Hematopoietic multipotent progenitor cell treated with erythropoietin and hydrocortisone succinate and interleukin-3 and kit ligand, for 17 days (in vitro differentiated cells): Measurements from ENCODE around the gene FAM135A.
A peak's percentile ranks its signal among the peaks of the same experiment; 100 is the strongest.
"Not testable (repeated sequence)": the region's sequence is repeated elsewhere in the genome, so short reads cannot be mapped to it uniquely, and the experiment has no call there.

Source experiments
- DNase-seq: peaks from one replicate; pipeline ENCODE4 v3.0.0-alpha.2; 2015; ENCODE audit warnings: low spot score

Gene FAM135A

DNA sequence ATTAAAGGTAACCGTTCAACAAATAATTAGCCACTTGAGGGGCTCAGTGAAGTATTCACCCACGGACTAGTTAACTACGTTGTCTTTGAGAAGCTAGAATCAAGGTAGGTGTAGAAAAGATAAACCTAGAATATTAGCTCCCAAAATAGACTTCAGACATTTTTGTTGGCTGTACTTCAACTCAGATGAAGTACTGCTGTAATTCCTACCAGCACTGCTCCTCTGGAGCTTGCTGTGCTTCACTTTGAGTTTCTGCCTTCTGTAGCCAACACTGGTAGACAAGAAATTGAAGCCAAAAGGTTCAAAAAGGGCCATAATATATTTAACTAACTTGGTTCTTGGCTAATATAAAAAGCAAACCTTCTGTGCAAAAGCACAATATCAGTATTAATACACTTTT, 134.6 kb downstream of the FAM135A start:
- no peak for DNase-seq

GRCh38 chr6:70549327-70549726, 136.0 kb downstream of the FAM135A start:
- no peak for DNase-seq

- DNase-seq = no peak
Observed at GRCh38 chr6:70551566-70551965, 138.3 kb downstream of the FAM135A start.

- DNase-seq = not testable (repeated sequence)
Observed at GRCh38 chr6:70552286-70552940, 139.1 kb downstream of the FAM135A start.

GRCh38 chr6:70552974-70553373, 139.7 kb downstream of the FAM135A start:
- no peak for DNase-seq

GRCh38 chr6:70557998-70558397, 144.7 kb downstream of the FAM135A start:
- no peak for DNase-seq

GRCh38 chr6:70562401-70562800, 149.1 kb downstream of the FAM135A start:
- DNase-seq = not testable (repeated sequence)

DNA sequence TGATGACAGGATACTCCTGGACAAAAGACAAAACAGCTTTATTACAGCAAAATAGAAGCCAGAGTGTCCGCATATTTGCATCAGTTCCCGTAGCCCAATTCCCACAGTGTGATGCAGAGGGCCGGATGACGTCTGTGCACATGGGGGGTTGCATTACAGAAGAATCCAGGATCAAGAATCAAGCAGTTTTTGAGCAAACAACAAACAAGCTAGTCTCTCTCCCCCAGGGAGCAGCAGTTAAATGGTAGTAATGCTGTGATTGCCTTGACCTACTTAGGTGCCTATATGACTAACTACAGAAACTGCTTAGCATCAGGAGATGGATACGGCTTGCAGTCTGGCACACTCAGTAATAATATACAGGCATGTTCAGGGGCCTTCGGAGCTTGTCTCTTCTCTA, 150.2 kb downstream of the FAM135A start:
- DNase-seq = no peak

DNA sequence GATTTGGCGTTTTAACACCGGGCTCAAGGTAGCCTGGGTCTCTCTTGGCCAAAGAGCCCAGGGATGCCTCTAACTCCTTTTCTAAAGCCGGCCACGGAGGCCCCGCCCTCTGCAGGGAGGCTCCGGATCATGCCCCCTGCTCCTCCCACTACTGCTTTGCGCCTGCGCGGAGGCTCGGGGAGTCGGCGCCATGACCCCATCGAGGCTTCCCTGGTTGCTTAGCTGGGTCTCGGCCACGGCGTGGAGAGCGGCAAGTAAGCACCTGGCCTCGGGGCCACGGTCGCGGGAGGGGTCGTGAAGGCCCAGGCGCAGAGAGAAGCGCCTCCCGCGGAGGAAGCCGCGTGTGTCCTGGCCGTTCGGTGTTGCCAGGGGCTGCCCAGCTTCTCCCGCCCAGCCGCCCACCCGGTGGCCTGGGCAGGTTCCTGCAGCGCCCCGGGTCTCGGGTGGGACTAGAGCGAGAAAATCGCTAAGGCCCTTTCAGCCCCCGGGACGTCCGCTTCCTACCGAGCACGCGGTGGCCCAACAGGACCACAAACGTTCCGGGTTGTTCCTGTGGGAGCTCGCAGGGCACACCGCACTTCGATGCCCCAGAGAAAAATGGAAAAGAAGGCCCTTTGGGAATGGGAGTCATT, 153.6 kb downstream of the FAM135A start, which contains the start of gene SDHAF4:
Gene SDHAF4, plus strand, starts transcription at position 180 of the 632 bp plus-strand sequence. Its CDS starts 11 bp downstream, at position 191.
- peak; percentile 89 for DNase-seq

DNA sequence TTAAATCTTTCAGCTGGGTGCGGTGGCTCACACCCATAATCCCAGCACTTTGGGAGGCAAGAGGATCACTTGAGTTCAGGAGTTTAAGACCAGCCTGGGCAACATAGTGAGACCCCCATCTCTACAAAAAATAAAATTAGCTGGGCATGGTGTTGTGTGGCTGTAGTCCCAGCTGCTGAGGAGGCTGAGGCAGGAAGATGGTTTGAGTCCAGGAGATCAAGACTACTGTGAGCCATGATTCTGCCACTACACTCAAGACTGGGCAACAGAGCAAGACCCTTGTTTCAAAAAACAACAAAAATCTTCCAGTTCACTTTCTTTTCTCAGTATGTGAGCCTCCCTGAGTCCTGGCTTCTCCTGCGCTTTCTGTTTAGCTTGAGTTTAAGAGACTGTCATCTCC, 161.3 kb downstream of the FAM135A start:
- no peak for DNase-seq

DNA sequence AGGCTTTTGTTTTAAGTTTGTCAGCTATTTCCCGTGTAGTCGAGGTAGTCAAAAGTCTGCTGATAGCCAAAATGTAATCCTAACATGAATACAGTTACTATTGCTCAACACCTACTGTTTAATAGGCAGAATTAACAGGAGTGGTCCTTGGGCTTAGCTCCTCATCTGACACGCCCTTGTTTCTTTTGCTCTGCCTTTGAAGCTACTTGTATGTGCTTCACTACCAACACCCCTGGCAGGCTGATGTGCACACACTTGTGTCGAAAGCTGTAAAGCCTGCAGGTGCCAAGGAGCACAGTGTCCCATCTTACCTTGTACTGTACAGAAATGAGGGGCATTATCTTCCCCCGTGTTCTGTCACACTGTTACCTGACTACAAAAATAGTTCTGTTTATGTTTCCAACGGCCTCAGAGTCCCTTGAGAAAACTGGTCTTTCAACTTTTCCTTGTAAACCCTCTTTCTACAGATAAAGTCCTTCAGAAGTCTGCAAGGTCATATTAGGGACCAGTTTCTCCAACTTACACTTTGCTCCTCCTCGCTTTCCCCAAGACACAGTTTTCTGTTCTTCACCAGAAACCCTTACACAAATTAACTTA, 162.7 kb downstream of the FAM135A start:
- no peak for DNase-seq

DNA sequence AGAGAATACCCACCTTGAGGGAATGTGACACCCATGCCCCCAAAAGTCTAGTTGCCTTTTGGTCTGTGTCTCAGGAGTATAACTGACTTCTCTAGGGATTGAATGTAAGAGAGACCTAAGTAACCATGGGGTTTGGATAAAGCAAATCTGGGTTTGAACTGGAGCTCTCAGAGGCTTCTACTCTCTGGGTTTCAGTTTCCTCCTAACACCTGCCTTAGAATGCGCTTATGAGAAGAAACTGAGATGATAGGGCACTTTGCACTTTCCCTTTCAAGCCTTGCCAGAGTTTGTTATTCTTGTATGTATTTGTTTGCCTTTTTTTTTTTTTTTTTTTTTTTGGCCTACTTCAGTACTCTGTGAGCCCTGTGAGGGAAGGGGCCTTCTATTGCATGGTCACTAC, 172.8 kb downstream of the FAM135A start:
- no peak for DNase-seq

DNA sequence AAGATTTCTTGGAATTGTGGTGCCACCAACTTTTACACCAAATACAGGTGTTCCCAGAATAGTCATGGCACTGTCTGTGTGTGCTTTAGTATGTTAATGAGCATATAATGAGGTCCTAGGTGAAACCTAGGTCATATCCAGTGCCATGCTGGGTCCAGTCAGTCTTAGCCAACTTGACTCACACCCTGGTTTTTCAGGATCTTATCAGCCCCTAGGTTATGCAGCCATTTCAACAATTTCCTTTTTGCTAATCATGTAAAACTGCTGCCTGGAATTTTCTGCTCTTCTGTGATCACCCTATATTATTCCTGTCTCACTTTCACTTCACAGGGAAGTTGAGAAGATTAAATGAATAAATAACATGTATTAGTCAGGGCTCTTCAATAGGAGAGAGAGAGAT, 177.1 kb downstream of the FAM135A start:
- no peak for DNase-seq

DNA sequence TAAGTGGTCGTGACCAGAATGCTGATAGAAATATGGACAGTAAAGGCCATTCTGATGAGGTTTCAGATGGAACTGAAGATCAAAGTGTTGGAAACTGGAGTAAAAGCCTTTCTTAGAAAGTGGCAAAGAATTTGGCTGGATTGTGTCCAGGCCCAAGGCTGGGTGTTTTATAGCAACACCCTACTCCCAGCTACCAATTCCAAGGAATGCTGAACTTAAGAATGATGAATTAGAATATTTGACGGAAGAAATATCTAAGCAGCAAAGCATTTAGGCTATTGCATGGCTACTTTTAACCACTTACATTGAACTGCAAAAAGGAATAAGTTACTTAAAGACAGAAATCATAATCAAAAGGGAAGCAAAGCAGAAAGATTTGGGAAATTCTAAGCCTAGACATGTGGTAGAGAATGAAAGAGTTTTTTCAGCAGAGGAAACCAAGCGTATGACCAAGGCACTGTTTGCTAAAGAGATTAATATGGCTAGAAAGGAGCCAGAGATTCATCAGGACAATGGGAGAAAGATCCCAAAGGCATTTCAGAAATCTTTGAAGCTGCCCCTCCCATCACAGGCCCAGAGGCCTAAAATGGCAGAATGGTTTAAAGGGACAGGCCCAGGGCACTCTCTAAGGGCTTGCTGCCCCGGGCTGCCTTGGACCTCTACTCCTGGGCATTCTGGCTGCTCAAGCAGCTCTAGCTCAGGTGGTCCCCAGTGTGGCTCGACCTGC, 179.2 kb downstream of the FAM135A start:
- no peak for DNase-seq

DNA sequence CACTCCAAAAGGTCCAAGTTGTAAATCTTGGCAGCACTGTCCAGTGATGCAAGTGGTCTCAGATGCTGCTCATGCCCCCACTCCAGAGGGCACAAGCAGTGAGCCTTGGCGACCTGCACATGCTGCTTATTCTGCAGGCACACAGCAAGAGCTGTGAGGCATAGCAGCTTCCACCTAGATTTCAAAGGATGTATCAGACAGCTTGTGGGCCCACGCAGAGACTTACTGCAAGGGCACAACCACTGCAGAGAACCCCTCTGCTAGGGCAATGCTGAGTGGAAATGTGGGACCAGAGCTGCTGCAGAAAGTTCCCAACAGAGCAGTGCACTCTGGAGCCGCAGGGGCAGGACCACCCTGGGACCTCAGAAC, 179.8 kb downstream of the FAM135A start:
- DNase-seq = no peak

DNA sequence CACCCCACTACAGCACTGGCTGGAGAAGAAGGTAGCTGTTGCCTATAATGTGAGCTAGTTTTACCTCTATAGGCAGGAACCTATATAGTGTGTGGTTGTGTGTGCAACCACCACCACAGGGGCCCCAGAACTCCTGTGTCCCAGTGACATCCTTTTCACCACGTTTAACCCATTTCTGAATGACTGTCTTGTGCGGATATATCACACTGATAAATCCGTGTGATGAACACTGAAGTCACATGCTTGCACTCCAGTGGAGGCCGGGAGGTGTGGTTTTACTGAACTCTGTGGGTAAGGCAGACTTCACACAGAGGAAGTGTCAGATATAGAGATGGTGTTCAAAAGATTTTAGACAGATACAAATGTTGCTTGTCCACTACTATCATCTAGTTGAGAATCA, 185.9 kb downstream of the FAM135A start:
- DNase-seq = no peak

DNA sequence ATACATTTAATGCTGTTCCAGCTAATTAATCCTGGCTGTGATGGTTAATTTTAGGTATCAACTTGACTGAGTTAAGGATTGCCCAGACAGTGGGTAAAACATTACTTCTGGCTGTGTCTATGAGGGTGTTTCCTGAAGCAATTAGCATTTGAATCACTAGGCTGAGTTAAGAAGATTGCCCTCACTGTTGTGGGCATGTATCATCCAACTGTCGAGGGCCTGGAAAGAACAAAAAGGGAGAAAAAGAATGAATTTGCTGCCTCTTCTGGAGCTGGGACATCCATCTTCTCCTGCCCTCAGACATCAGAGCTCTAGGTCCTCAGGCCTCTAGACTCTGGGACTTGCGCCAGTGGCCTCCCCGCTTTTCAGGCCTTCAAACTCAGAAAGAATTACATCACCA, 187.7 kb downstream of the FAM135A start:
- no peak for DNase-seq

DNA sequence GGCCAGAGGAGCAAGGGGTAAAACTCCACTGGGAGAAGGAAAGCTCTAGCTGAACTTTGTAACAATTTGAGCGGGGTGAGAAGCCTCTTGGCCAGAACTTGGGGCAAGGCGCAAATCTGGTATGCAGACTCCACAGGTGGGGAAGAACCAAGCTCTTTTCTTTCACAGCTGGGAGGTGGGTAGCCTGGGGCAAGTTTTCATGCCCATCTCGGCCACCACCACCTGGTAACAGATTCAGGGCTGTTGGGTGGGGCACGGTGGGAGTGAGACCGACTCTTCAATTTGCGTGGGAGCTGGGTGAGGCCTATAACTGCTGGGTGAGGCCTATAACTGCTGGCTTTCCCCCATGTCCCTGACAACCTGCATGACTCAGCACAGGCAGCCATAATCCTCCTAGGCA, 190.9 kb downstream of the FAM135A start:
- no peak for DNase-seq

DNA sequence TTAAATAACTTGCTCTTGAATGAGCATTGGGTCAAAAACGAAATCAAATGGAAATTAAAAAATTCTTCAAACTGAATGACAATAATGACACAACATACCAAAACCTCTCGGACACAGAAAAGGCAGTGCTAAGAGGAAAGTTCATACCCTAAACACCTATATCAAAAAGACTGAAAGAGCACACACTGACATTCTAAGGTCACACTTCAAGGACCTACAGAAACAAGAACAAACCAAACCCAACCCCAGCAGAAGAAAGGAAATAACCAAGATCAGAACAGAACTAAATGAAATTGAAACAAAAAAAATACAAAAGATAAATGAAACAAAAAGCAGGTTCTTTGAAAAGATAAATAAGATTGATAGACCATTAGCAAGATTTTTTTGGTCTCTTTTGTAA, 194.1 kb downstream of the FAM135A start:
- DNase-seq = not testable (repeated sequence)

DNA sequence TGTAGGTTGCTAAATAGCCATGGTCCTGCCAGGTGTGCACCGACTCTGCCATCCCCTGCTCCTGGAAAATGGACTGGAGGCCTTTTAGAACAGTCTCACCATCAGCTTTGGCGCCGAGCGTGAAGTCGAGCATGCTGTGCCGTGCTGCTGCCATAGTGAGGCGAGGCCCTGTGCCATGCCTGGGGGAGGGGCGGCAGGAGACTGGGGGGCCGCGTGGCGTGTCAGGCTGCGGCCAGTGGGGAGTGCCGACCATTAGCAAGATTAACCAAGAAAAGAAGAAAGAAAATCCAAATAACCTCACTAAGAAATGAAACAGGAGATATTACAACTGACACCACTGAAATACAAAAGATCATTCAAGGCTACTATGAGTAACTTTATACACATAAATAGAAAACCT, 195.9 kb downstream of the FAM135A start:
- not testable (repeated sequence) for DNase-seq
